Measurements from ENCODE around the gene NPAS3. TPM values are rescaled to one million over a fixed set of nuclear protein-coding genes. Genes with fewer than 3 reads are reported as not detected.

The NPAS3 gene
- total and polyA plus RNA-seq, 2 donors (not counting 1 experiment from before 2014, with no cell fraction given), result 0.10 to 0.50 TPM

DNA sequence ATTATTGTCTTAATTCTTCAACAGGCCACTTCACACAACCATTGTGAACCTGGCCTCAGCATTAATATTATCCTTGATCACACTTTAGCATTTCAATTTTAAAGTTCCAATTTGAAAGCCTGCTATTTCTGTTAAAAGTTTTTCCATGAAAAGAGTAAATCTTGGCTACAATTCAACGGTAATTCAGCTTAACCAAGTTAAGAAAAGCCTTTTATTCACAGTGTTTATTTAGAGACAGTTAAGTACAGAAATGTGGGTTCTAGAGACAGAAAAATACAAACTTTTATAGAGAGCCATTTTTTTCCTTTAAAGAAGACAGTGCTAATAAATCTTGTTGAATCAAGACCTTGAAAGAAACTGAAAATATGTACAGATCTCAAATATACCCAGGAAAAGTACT lies 103.9 kb downstream of the NPAS3 start:
- no peak for DNase-seq (ENCODE audit: low read depth in 2 of 2)
- H3K9ac ChIP-seq (ENCODE audit: insufficient read depth, low read length), result no peak overlapping the region
- H3K4me3 ChIP-seq (replicated peaks in 1 of 4; ENCODE audit: control extremely low read depth in 1 of 4, insufficient read depth in 1 of 4, low read depth in 3 of 4, low read length in 4 of 4), result no peak overlapping the region
- no peaks in the 10 kb centered on the region for H3K36me3 ChIP-seq (ENCODE audit: control insufficient read depth, insufficient read depth, low read length)
- H2AFZ ChIP-seq (ENCODE audit: low read length), result no peak overlapping the region
- no peak overlapping the region for H3K27ac ChIP-seq (ENCODE audit: insufficient read depth, low read length)
- H3K27me3 ChIP-seq (ENCODE audit: control insufficient read depth, insufficient read depth, low read length), result no peaks in the 10 kb centered on the region
- no peaks in the 10 kb centered on the region for H3K4me1 ChIP-seq (ENCODE audit: control insufficient read depth, extremely low read depth, insufficient read depth, low read length)
- no peak overlapping the region for H3K4me2 ChIP-seq (ENCODE audit: extremely low read depth, insufficient read depth, low read length)
- no peaks in the 10 kb centered on the region for H4K20me1 ChIP-seq (ENCODE audit: control insufficient read depth, extremely low read depth, insufficient read depth, low read length)
- TF ChIP-seq, protein P1, sequence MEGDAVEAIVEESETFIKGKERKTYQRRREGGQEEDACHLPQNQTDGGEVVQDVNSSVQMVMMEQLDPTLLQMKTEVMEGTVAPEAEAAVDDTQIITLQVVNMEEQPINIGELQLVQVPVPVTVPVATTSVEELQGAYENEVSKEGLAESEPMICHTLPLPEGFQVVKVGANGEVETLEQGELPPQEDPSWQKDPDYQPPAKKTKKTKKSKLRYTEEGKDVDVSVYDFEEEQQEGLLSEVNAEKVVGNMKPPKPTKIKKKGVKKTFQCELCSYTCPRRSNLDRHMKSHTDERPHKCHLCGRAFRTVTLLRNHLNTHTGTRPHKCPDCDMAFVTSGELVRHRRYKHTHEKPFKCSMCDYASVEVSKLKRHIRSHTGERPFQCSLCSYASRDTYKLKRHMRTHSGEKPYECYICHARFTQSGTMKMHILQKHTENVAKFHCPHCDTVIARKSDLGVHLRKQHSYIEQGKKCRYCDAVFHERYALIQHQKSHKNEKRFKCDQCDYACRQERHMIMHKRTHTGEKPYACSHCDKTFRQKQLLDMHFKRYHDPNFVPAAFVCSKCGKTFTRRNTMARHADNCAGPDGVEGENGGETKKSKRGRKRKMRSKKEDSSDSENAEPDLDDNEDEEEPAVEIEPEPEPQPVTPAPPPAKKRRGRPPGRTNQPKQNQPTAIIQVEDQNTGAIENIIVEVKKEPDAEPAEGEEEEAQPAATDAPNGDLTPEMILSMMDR (conservative IDR thresholded peaks at IDR 0.05 in 1 of 2, IDR thresholded peaks at IDR 0.05 in 1 of 2; ENCODE audit: low read depth in 1 of 2, low read length in 2 of 2), result no peak
- no peak for TF ChIP-seq EZH2 (IDR thresholded peaks at IDR 0.05; ENCODE audit: low read length, missing control alignments)
- H3K9me3 ChIP-seq (ENCODE audit: control insufficient read depth, insufficient read depth, low read depth, low read length), result no peaks in the 10 kb centered on the region
- no peaks in the 10 kb centered on the region for H3K79me2 ChIP-seq (ENCODE audit: control insufficient read depth, insufficient read depth, low read length)

DNA sequence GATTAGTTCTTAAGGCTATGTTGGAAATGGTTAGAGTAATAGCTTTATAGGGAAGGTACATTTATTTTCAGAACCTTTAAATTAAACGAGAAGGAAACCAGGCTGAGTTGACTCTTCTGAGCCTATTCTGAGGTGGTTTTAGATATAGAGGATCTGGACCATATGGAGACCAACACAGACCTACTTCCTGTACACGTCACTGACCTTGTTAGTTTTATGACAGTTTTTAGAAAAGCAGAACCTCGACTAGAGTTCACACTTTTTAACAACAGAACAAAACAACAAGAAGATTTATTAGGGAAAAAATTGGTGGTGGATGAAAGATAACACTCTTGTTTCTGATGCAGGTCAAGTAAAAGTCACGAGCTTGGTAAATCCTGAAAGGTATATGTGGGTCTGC lies 107.1 kb downstream of the NPAS3 start:
- no peak overlapping the region for H3K9ac ChIP-seq (ENCODE audit: insufficient read depth, low read length)
- H3K4me3 ChIP-seq (replicated peaks in 1 of 4; ENCODE audit: control extremely low read depth in 1 of 4, insufficient read depth in 1 of 4, low read depth in 3 of 4, low read length in 4 of 4), result no peak overlapping the region
- no peaks in the 10 kb centered on the region for H4K20me1 ChIP-seq (ENCODE audit: control insufficient read depth, extremely low read depth, insufficient read depth, low read length)
- no peaks in the 10 kb centered on the region for H3K4me1 ChIP-seq (ENCODE audit: control insufficient read depth, extremely low read depth, insufficient read depth, low read length)
- H3K36me3 ChIP-seq (ENCODE audit: control insufficient read depth, insufficient read depth, low read length), result no peaks in the 10 kb centered on the region
- no peaks in the 10 kb centered on the region for H3K79me2 ChIP-seq (ENCODE audit: control insufficient read depth, insufficient read depth, low read length)
- no peak overlapping the region for H2AFZ ChIP-seq (ENCODE audit: low read length)
- TF ChIP-seq, protein P1 (conservative IDR thresholded peaks at IDR 0.05 in 1 of 2, IDR thresholded peaks at IDR 0.05 in 1 of 2; ENCODE audit: low read depth in 1 of 2, low read length in 2 of 2), result no peak
- no peak for TF ChIP-seq EZH2 (IDR thresholded peaks at IDR 0.05; ENCODE audit: low read length, missing control alignments)
- H3K9me3 ChIP-seq (ENCODE audit: control insufficient read depth, insufficient read depth, low read depth, low read length), result no peaks in the 10 kb centered on the region
- H3K27ac ChIP-seq (ENCODE audit: insufficient read depth, low read length), result no peak overlapping the region
- H3K4me2 ChIP-seq (ENCODE audit: extremely low read depth, insufficient read depth, low read length), result no peak overlapping the region
- H3K27me3 ChIP-seq (ENCODE audit: control insufficient read depth, insufficient read depth, low read length), result no peaks in the 10 kb centered on the region
- no peak for DNase-seq (ENCODE audit: low read depth in 2 of 2)

DNA sequence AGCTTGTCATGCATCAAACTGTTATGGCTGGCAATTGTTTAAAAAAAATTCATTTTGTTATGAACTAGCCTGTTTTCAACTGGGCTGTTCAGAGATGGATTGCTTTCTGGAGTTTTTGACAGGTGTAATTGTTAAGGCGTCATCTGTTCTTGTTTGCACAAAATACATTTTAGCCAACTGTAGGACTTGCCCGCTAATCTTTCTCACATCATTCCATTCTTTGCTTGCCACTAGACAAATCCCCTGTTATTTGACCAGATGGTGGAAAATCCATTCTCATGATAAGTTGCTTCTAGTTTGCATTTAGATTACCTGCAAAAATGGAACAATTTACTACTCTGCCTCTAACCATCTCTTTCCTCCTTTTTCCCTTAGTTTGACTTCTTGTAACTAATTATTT lies 114.3 kb downstream of the NPAS3 start:
- Histone ChIP-seq H3K9ac (ENCODE audit: insufficient read depth, low read length) (no peak overlapping the region), H2AFZ (ENCODE audit: low read length) (no peak overlapping the region), H3K27ac (ENCODE audit: insufficient read depth, low read length) (no peak overlapping the region), H3K9me3 (ENCODE audit: control insufficient read depth, insufficient read depth, low read depth, low read length) (no peaks in the 10 kb centered on the region), H4K20me1 (ENCODE audit: control insufficient read depth, extremely low read depth, insufficient read depth, low read length) (no peaks in the 10 kb centered on the region), H3K27me3 (ENCODE audit: control insufficient read depth, insufficient read depth, low read length) (no peaks in the 10 kb centered on the region), H3K4me2 (ENCODE audit: extremely low read depth, insufficient read depth, low read length) (no peak overlapping the region), H3K79me2 (ENCODE audit: control insufficient read depth, insufficient read depth, low read length) (no peaks in the 10 kb centered on the region), H3K4me3 (replicated peaks in 1 of 4; ENCODE audit: control extremely low read depth in 1 of 4, insufficient read depth in 1 of 4, low read depth in 3 of 4, low read length in 4 of 4) (no peak overlapping the region), H3K36me3 (ENCODE audit: control insufficient read depth, insufficient read depth, low read length) (no peaks in the 10 kb centered on the region), H3K4me1 (ENCODE audit: control insufficient read depth, extremely low read depth, insufficient read depth, low read length) (no peaks in the 10 kb centered on the region)
- TF ChIP-seq, protein P1 (conservative IDR thresholded peaks at IDR 0.05 in 1 of 2, IDR thresholded peaks at IDR 0.05 in 1 of 2; ENCODE audit: low read depth in 1 of 2, low read length in 2 of 2), result no peak
- TF ChIP-seq EZH2 (IDR thresholded peaks at IDR 0.05; ENCODE audit: low read length, missing control alignments), result no peak
- no peak for DNase-seq (ENCODE audit: low read depth in 2 of 2)
